OCI-LY7 (cell line): ENCODE measurements around the gene NDRG4. TPM values are rescaled to one million over a fixed set of nuclear protein-coding genes. Genes with fewer than 3 reads are reported as not detected.

ENCODE experiments used
- BruUV-seq: library from RNA; stranded (reverse); fragments of 400-500 nt; replicated peaks from 2 replicates; lab custom pipeline; 2021; lab: Mats Ljungman, UMichigan
- CTCF ChIA-PET: fragments of 300-600 bp; sonication (Branson Sonifier 250); formaldehyde crosslinking; loops from one replicate; lab custom pipeline; 2022; ENCODE audit warnings: antibody characterized with exemption; ENCODE audit not compliant: unreplicated experiment; lab: Charles Lee
- POLR2A ChIA-PET: fragments of 300-600 bp; sonication (Branson Sonifier 250); formaldehyde crosslinking; loops from one replicate; lab custom pipeline; 2022; ENCODE audit warnings: antibody characterized with exemption; lab: Charles Lee
- DNase-seq: peaks from one replicate; pipeline ENCODE4 v3.0.0-alpha.2; 2015; ENCODE audit warnings: low spot score
- H2AFZ ChIP-seq: fragments of 200-600 bp; sonication (generic), shearing (Covaris generic); 2 replicates; pipeline ENCODE4 v1.6.1; 2014; ENCODE audit warnings: mild to moderate bottlenecking, antibody characterized with exemption, low read length, moderate library complexity
- H3K27ac ChIP-seq: fragments of 200-600 bp; sonication (generic); 2 replicates; pipeline ENCODE4 v1.5.1; 2014; ENCODE audit warnings: mixed run types, low read depth, mild to moderate bottlenecking, moderate library complexity, low read length, inconsistent platforms; ENCODE audit not compliant: poor library complexity, severe bottlenecking
- H3K36me3 ChIP-seq: fragments of 200-600 bp; sonication (generic); 2 replicates; pipeline ENCODE4 v1.6.1; 2014; ENCODE audit warnings: mild to moderate bottlenecking, antibody characterized with exemption, low read length, moderate library complexity, mixed read lengths; ENCODE audit not compliant: insufficient read depth
- H3K4me1 ChIP-seq: fragments of 200-600 bp; sonication (generic); 2 replicates; pipeline ENCODE4 v1.5.1; 2014; ENCODE audit warnings: mild to moderate bottlenecking, low read length; ENCODE audit not compliant: insufficient read depth, poor library complexity, severe bottlenecking
- H3K4me2 ChIP-seq: fragments of 200-600 bp; sonication (generic); 2 replicates; pipeline ENCODE4 v1.6.1; 2014; ENCODE audit warnings: mild to moderate bottlenecking, low read length
- H3K4me3 ChIP-seq: fragments of 200-600 bp; sonication (generic); 2 replicates; pipeline ENCODE4 v1.5.1; 2014; ENCODE audit warnings: mild to moderate bottlenecking, low read depth, low read length; ENCODE audit not compliant: poor library complexity, severe bottlenecking
- H3K79me2 ChIP-seq: fragments of 200-600 bp; sonication (generic); 2 replicates; pipeline ENCODE4 v1.6.1; 2016; ENCODE audit warnings: low read depth, mild to moderate bottlenecking, low read length, moderate library complexity, mixed read lengths; ENCODE audit not compliant: insufficient read depth
- H3K9me2 ChIP-seq: fragments of 200-600 bp; sonication (generic); 2 replicates; pipeline ENCODE4 v1.6.1; 2016; ENCODE audit warnings: mild to moderate bottlenecking, low read length, mixed read lengths; ENCODE audit not compliant: insufficient read depth
- H3K9me3 ChIP-seq: fragments of 200-600 bp; sonication (generic); 2 replicates; pipeline ENCODE4 v1.6.1; 2014; ENCODE audit warnings: mild to moderate bottlenecking, mixed run types, low read length, mixed read lengths
- H4K20me1 ChIP-seq: fragments of 200-600 bp; sonication (generic); 2 replicates; pipeline ENCODE4 v1.6.1; 2014; ENCODE audit warnings: mild to moderate bottlenecking, antibody characterized with exemption, low read length, moderate library complexity, mixed read lengths; ENCODE audit not compliant: insufficient read depth
- EZH2phosphoT487 ChIP-seq: fragments of 200-600 bp; sonication (generic); IDR thresholded peaks from 2 replicates; pipeline ENCODE4 v1.6.1; 2018; ENCODE audit warnings: low read depth, borderline replicate concordance, mild to moderate bottlenecking, mixed run types, antibody characterized with exemption, low read length, moderate library complexity, mixed read lengths
- intact Hi-C: fragments of 100-400 bp; cut with micrococcal nuclease; formaldehyde crosslinking; loops from one replicate; pipeline ENCODE4 v1.10.0; 2022; ENCODE audit not compliant: unreplicated experiment
- total RNA-seq, 2 experiments: library from RNA; depleted of rRNA in 1 of 2; stranded (reverse); fragments of >200 nt in 1 of 2; shearing (Covaris generic) in 1 of 2; gene quantifications; 2 replicates each; pipeline ENCODE4 v1.2.3, GENCODE V29; 2014 to 2022
- TF ChIP-seq, protein P1 (sequence below): fragments of 200-600 bp; sonication (generic); conservative IDR thresholded peaks from 2 replicates; pipeline ENCODE4 v1.5.1; 2014; ENCODE audit warnings: mild to moderate bottlenecking, antibody characterized with exemption, low read length, moderate library complexity, mixed read lengths

Gene NDRG4
- total RNA-seq, 2 experiments from 2014 or later, result 8.8 to 9.5 TPM

GRCh38 chr16:58502217-58502921 is 2.4 kb downstream of the NDRG4 start:
- intact Hi-C loops, result no loop called here
- BruUV-seq, result no TSS peak
- Histone ChIP-seq H3K4me2 (0 out of 2 replicates have a peak overlapping the region, but pooled peaks have one; percentile 78), H3K79me2 (no peaks in the 10 kb centered on the region), H3K27ac (no peak overlapping the region), H3K4me3 (no peak overlapping the region), H3K9me3 (no peaks in the 10 kb centered on the region), H3K9me2 (no peaks in the 10 kb centered on the region), H3K36me3 (no peaks in the 10 kb centered on the region), H3K4me1 (peaks cover 27% of the 10 kb centered on the region), H2AFZ (no peak overlapping the region), H4K20me1 (no peaks in the 10 kb centered on the region)
- DNase-seq, result no peak
- CTCF ChIA-PET, result interaction anchor here (0.6 kb wide), 1 partner anchor 9 kb away, joined by 3 read pairs; no protein-coding TSS in a partner anchor
- POLR2A ChIA-PET, result no interaction called here
- TF ChIP-seq, protein P1, sequence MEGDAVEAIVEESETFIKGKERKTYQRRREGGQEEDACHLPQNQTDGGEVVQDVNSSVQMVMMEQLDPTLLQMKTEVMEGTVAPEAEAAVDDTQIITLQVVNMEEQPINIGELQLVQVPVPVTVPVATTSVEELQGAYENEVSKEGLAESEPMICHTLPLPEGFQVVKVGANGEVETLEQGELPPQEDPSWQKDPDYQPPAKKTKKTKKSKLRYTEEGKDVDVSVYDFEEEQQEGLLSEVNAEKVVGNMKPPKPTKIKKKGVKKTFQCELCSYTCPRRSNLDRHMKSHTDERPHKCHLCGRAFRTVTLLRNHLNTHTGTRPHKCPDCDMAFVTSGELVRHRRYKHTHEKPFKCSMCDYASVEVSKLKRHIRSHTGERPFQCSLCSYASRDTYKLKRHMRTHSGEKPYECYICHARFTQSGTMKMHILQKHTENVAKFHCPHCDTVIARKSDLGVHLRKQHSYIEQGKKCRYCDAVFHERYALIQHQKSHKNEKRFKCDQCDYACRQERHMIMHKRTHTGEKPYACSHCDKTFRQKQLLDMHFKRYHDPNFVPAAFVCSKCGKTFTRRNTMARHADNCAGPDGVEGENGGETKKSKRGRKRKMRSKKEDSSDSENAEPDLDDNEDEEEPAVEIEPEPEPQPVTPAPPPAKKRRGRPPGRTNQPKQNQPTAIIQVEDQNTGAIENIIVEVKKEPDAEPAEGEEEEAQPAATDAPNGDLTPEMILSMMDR, result no peak
- TF ChIP-seq EZH2phosphoT487, result no peak

- TF ChIP-seq, protein P1, result no peak
- TF ChIP-seq EZH2phosphoT487, result no peak
- ChIA-PET CTCF (no interaction called here), POLR2A (no interaction called here)
- H3K79me2 ChIP-seq, result no peaks in the 10 kb centered on the region
- H3K9me3 ChIP-seq, result no peaks in the 10 kb centered on the region
- DNase-seq, result no peak
- H3K4me3 ChIP-seq, result no peak overlapping the region
- H3K27ac ChIP-seq, result no peak overlapping the region
- no peaks in the 10 kb centered on the region for H3K36me3 ChIP-seq
- H4K20me1 ChIP-seq, result no peaks in the 10 kb centered on the region
- no peak overlapping the region for H3K4me2 ChIP-seq
- peaks cover 27% of the 10 kb centered on the region for H3K4me1 ChIP-seq
- H2AFZ ChIP-seq, result no peak overlapping the region
- intact Hi-C loops, result no loop called here
- no TSS peak for BruUV-seq
- no peaks in the 10 kb centered on the region for H3K9me2 ChIP-seq
Observed at GRCh38 chr16:58503166-58503862, 3.4 kb downstream of the NDRG4 start.
